Measurements from ENCODE around the gene ASAP2. TPM values are rescaled to one million over a fixed set of nuclear protein-coding genes. Genes with fewer than 3 reads are reported as not detected.

ASAP2 gene
- total and polyA plus RNA-seq, 9 of the 15 experiments (the other 6 are each of a cell fraction or from before 2014, with no cell fraction given): 0.06 to 4.3 (median 3.1) TPM

- no peak for TF ChIP-seq FUS (optimal IDR thresholded peaks at IDR 0.05; ENCODE audit: low read depth, low read length)
- TF ChIP-seq MAFG (tag; conservative IDR thresholded peaks at IDR 0.05): no peak
- TF ChIP-seq ZBTB11 (CRISPR knock-in tag; IDR thresholded peaks at IDR 0.05): no peak
- no peak for TF ChIP-seq C11orf30 (IDR thresholded peaks at IDR 0.05; ENCODE audit: low read depth)
- no peak for TF ChIP-seq ZNF274 (IDR thresholded peaks at IDR 0.05; ENCODE audit: borderline replicate concordance, low read depth, low read length)
- TF ChIP-seq SUPT5H (IDR thresholded peaks at IDR 0.05): no peak
- TF ChIP-seq STAG1 (CRISPR knock-in tag; IDR thresholded peaks at IDR 0.05; ENCODE audit: borderline replicate concordance): no peak
- no peak for TF ChIP-seq NBN (IDR thresholded peaks at IDR 0.05; ENCODE audit: low read depth)
- TF ChIP-seq RBM17 (IDR thresholded peaks at IDR 0.05; ENCODE audit: borderline replicate concordance, low read depth, low read length): no peak
- TF ChIP-seq FOXA3 (CRISPR knock-in tag; conservative IDR thresholded peaks at IDR 0.05 in 1 of 2, IDR thresholded peaks at IDR 0.05 in 1 of 2): no peak
- TF ChIP-seq NEUROD1 (IDR thresholded peaks at IDR 0.05; ENCODE audit: borderline replicate concordance, low read depth, low read length, partially characterized antibody): no peak
- peak; percentile 48 for TF ChIP-seq NCOR1 (IDR thresholded peaks at IDR 0.05)
- TF ChIP-seq BDP1 (IDR thresholded peaks at IDR 0.05; ENCODE audit: insufficient read depth, insufficient read length): no peak
- TF ChIP-seq ZNF785 (CRISPR knock-in tag; IDR thresholded peaks at IDR 0.05): no peak
- no peak for TF ChIP-seq NR2F6 (CRISPR knock-in tag; IDR thresholded peaks at IDR 0.05)
- TF ChIP-seq ZNF707 (CRISPR knock-in tag; conservative IDR thresholded peaks at IDR 0.05): no peak
- TF ChIP-seq RFX1 (IDR thresholded peaks at IDR 0.05): no peak
- no peak for TF ChIP-seq NUFIP1 (IDR thresholded peaks at IDR 0.05; ENCODE audit: partially characterized antibody)
- no peak for TF ChIP-seq BMI1 (IDR thresholded peaks at IDR 0.05; ENCODE audit: low read length)
These were observed 106.8 kb downstream of the ASAP2 start (continued) for GRCh38 chr2:9313443-9313842.
